ENCODE measurements around the gene KIF14.
"Not testable (repeated sequence)": the region's sequence is repeated elsewhere in the genome, so short reads cannot be mapped to it uniquely, and the experiment has no call there.

The KIF14 gene

GRCh38 chr1:200590001-200590400, 30.6 kb downstream of the KIF14 start:
- no peak overlapping the region for H3K4me3 ChIP-seq (ENCODE audit: low read depth, low read length)
- TF ChIP-seq CTCF (IDR thresholded peaks at IDR 0.05; ENCODE audit: insufficient read depth, low read depth, low read length, missing control alignments): no peak
- no peak for DNase-seq (ENCODE audit: low read depth)

GRCh38 chr1:200588698-200589097, 31.9 kb downstream of the KIF14 start:
- TF ChIP-seq CTCF (IDR thresholded peaks at IDR 0.05; ENCODE audit: insufficient read depth, low read depth, low read length, missing control alignments): no peak
- no peak overlapping the region for H3K4me3 ChIP-seq (ENCODE audit: low read depth, low read length)
- peak; percentile 17 for DNase-seq (ENCODE audit: low read depth)

GRCh38 chr1:200564319-200564718, 56.2 kb downstream of the KIF14 start:
- no peak for TF ChIP-seq CTCF (IDR thresholded peaks at IDR 0.05; ENCODE audit: insufficient read depth, low read depth, low read length, missing control alignments)
- DNase-seq (ENCODE audit: low read depth): no peak

GRCh38 chr1:200561856-200562214, 58.7 kb downstream of the KIF14 start:
- no peak for DNase-seq (ENCODE audit: low read depth)
- H3K4me3 ChIP-seq (ENCODE audit: low read depth, low read length): no peak overlapping the region
- no peak for TF ChIP-seq CTCF (IDR thresholded peaks at IDR 0.05; ENCODE audit: insufficient read depth, low read depth, low read length, missing control alignments)

More at GRCh38 chr1:200564319-200564718, 56.2 kb downstream of the KIF14 start:
- no peak overlapping the region for H3K4me3 ChIP-seq (ENCODE audit: low read depth, low read length)

- DNase-seq (ENCODE audit: low read depth): peak; percentile 58
- peak; percentile 58 for TF ChIP-seq CTCF (IDR thresholded peaks at IDR 0.05; ENCODE audit: insufficient read depth, low read depth, low read length, missing control alignments)
- no peak overlapping the region for H3K4me3 ChIP-seq (ENCODE audit: low read depth, low read length)
Observed at GRCh38 chr1:200558866-200559459, 61.6 kb downstream of the KIF14 start.

- no peak for DNase-seq (ENCODE audit: low read depth)
- TF ChIP-seq CTCF (IDR thresholded peaks at IDR 0.05; ENCODE audit: insufficient read depth, low read depth, low read length, missing control alignments): no peak
Observed at GRCh38 chr1:200556002-200556401, 64.5 kb downstream of the KIF14 start.

GRCh38 chr1:200552737-200553136, 67.8 kb downstream of the KIF14 start:
- not testable (repeated sequence) for DNase-seq (ENCODE audit: low read depth); H3K4me3 ChIP-seq (ENCODE audit: low read depth, low read length)

More at GRCh38 chr1:200556002-200556401, 64.5 kb downstream of the KIF14 start:
- no peak overlapping the region for H3K4me3 ChIP-seq (ENCODE audit: low read depth, low read length)
